Measurements from ENCODE around the gene FDX2. TPM values are rescaled to one million over a fixed set of nuclear protein-coding genes. Genes with fewer than 3 reads are reported as not detected.

The FDX2 gene
- total and polyA plus RNA-seq, 2 of the 13 experiments (the other 11 are each of a cell fraction or from before 2014, with no cell fraction given), result 21.0 to 24.7 TPM

GRCh38 chr19:10334588-10335351 is 19.0 kb upstream of the FDX2 start (continued):
- TF ChIP-seq, protein P1, sequence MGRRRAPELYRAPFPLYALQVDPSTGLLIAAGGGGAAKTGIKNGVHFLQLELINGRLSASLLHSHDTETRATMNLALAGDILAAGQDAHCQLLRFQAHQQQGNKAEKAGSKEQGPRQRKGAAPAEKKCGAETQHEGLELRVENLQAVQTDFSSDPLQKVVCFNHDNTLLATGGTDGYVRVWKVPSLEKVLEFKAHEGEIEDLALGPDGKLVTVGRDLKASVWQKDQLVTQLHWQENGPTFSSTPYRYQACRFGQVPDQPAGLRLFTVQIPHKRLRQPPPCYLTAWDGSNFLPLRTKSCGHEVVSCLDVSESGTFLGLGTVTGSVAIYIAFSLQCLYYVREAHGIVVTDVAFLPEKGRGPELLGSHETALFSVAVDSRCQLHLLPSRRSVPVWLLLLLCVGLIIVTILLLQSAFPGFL (CRISPR knock-in tag; IDR thresholded peaks at IDR 0.05), result no peak
- TF ChIP-seq TFDP2 (CRISPR knock-in tag; IDR thresholded peaks at IDR 0.05) (peak; percentile 74), IRF2 (CRISPR knock-in tag; IDR thresholded peaks at IDR 0.05) (peak; percentile 37), ZBTB34 (CRISPR knock-in tag; IDR thresholded peaks at IDR 0.05) (peak; percentile 68; the same call in 1 of the 2 replicates), ZNF124 (CRISPR knock-in tag; IDR thresholded peaks at IDR 0.05) (no peak), KDM5A (IDR thresholded peaks at IDR 0.05; ENCODE audit: borderline replicate concordance, low read length) (no peak), REL (CRISPR knock-in tag; conservative IDR thresholded peaks at IDR 0.05) (no peak), JARID2 (CRISPR knock-in tag; IDR thresholded peaks at IDR 0.05; ENCODE audit: insufficient replicate concordance) (no peak), ARHGAP35 (CRISPR knock-in tag; IDR thresholded peaks at IDR 0.05; ENCODE audit: borderline replicate concordance) (no peak), ZFYVE20 (CRISPR knock-in tag; IDR thresholded peaks at IDR 0.05; ENCODE audit: borderline replicate concordance, low read depth) (no peak), ZNF326 (CRISPR knock-in tag; IDR thresholded peaks at IDR 0.05; ENCODE audit: borderline replicate concordance) (no peak), AHR (CRISPR knock-in tag; IDR thresholded peaks at IDR 0.05) (no peak), MAFK (conservative IDR thresholded peaks at IDR 0.05 in 1 of 2, IDR thresholded peaks at IDR 0.05 in 1 of 2; ENCODE audit: low read length in 2 of 2) (no peak), ZBTB21 (CRISPR knock-in tag; IDR thresholded peaks at IDR 0.05) (no peak), MTF1 (CRISPR knock-in tag; IDR thresholded peaks at IDR 0.05) (peak; percentile 47; the same call in 1 of the 2 replicates), ERF (CRISPR knock-in tag; IDR thresholded peaks at IDR 0.05) (peak; percentile 67), ZNF775 (CRISPR knock-in tag; IDR thresholded peaks at IDR 0.05; ENCODE audit: borderline replicate concordance) (no peak)
- TF ChIP-seq, protein P2, sequence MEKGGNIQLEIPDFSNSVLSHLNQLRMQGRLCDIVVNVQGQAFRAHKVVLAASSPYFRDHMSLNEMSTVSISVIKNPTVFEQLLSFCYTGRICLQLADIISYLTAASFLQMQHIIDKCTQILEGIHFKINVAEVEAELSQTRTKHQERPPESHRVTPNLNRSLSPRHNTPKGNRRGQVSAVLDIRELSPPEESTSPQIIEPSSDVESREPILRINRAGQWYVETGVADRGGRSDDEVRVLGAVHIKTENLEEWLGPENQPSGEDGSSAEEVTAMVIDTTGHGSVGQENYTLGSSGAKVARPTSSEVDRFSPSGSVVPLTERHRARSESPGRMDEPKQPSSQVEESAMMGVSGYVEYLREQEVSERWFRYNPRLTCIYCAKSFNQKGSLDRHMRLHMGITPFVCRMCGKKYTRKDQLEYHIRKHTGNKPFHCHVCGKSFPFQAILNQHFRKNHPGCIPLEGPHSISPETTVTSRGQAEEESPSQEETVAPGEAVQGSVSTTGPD (CRISPR knock-in tag; IDR thresholded peaks at IDR 0.05), result no peak
- TF ChIP-seq, protein P3, sequence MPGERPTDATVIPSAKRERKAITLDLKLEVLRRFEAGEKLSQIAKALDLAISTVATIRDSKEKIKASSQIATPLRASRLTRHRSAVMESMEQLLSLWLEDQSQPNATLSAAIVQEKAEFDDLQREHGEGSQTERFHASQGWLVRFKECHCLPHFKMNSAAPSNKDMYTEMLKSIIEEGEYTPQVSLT (CRISPR knock-in tag; IDR thresholded peaks at IDR 0.05; ENCODE audit: borderline replicate concordance, low read depth), result no peak
- TF ChIP-seq, protein P4, sequence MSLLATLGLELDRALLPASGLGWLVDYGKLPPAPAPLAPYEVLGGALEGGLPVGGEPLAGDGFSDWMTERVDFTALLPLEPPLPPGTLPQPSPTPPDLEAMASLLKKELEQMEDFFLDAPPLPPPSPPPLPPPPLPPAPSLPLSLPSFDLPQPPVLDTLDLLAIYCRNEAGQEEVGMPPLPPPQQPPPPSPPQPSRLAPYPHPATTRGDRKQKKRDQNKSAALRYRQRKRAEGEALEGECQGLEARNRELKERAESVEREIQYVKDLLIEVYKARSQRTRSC (CRISPR knock-in tag; IDR thresholded peaks at IDR 0.05; ENCODE audit: low read depth), result no peak
- TF ChIP-seq, protein P5, sequence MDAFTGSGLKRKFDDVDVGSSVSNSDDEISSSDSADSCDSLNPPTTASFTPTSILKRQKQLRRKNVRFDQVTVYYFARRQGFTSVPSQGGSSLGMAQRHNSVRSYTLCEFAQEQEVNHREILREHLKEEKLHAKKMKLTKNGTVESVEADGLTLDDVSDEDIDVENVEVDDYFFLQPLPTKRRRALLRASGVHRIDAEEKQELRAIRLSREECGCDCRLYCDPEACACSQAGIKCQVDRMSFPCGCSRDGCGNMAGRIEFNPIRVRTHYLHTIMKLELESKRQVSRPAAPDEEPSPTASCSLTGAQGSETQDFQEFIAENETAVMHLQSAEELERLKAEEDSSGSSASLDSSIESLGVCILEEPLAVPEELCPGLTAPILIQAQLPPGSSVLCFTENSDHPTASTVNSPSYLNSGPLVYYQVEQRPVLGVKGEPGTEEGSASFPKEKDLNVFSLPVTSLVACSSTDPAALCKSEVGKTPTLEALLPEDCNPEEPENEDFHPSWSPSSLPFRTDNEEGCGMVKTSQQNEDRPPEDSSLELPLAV (CRISPR knock-in tag; conservative IDR thresholded peaks at IDR 0.05; ENCODE audit: low read depth), result no peak
